Measurements from ENCODE around the gene ZFAND3.

- no peak for TF ChIP-seq POLR2A (IDR thresholded peaks at IDR 0.05)
- TF ChIP-seq, protein P1, sequence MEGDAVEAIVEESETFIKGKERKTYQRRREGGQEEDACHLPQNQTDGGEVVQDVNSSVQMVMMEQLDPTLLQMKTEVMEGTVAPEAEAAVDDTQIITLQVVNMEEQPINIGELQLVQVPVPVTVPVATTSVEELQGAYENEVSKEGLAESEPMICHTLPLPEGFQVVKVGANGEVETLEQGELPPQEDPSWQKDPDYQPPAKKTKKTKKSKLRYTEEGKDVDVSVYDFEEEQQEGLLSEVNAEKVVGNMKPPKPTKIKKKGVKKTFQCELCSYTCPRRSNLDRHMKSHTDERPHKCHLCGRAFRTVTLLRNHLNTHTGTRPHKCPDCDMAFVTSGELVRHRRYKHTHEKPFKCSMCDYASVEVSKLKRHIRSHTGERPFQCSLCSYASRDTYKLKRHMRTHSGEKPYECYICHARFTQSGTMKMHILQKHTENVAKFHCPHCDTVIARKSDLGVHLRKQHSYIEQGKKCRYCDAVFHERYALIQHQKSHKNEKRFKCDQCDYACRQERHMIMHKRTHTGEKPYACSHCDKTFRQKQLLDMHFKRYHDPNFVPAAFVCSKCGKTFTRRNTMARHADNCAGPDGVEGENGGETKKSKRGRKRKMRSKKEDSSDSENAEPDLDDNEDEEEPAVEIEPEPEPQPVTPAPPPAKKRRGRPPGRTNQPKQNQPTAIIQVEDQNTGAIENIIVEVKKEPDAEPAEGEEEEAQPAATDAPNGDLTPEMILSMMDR (IDR thresholded peaks at IDR 0.05): no peak
- no peak for TF ChIP-seq EP300 (IDR thresholded peaks at IDR 0.05)
Measured at GRCh38 chr6:37774028-37774680, 45.4 kb upstream of the ZFAND3 start.
